A172 (cell line): ENCODE results near the gene TM7SF2. TPM values are rescaled to one million over a fixed set of nuclear protein-coding genes. Genes with fewer than 3 reads are reported as not detected.

ENCODE experiments used
- DNase-seq: peaks from one replicate; pipeline ENCODE4 v3.0.0-alpha.2; 2015; ENCODE audit warnings: low spot score
- total RNA-seq: library from RNA; depleted of rRNA; stranded (reverse); fragments of >200 nt; shearing (Covaris generic); gene quantifications from 2 replicates; pipeline ENCODE4 v1.2.3, GENCODE V29; 2014; rRNA removed

The TM7SF2 gene
- 1.9 and 8.5 TPM in 2 replicates for total RNA-seq

GRCh38 chr11:65111744-65112545, at the start of gene TM7SF2:
Gene TM7SF2 (plus strand): TSS chr11:65111872. CDS start chr11:65112016, 144 bp downstream.
- no peak for DNase-seq

GRCh38 chr11:65063532-65063931, 48.1 kb upstream of the TM7SF2 start:
- DNase-seq: no peak

- no peak for DNase-seq
Observed at GRCh38 chr11:65064847-65065240, 46.8 kb upstream of the TM7SF2 start.

- no peak for DNase-seq
Observed at GRCh38 chr11:65065851-65066250, 45.8 kb upstream of the TM7SF2 start.

- DNase-seq: no peak
Observed at GRCh38 chr11:65066315-65066714, 45.4 kb upstream of the TM7SF2 start.

GRCh38 chr11:65066805-65067291, 44.8 kb upstream of the TM7SF2 start:
- no peak for DNase-seq

- no peak for DNase-seq
Observed at GRCh38 chr11:65067446-65067845, 44.2 kb upstream of the TM7SF2 start.

- DNase-seq: no peak
Observed at GRCh38 chr11:65069217-65069616, 42.5 kb upstream of the TM7SF2 start.

- DNase-seq: no peak
Observed at GRCh38 chr11:65071907-65072630, 39.6 kb upstream of the TM7SF2 start.

GRCh38 chr11:65072631-65072966, 39.1 kb upstream of the TM7SF2 start:
- DNase-seq: no peak

GRCh38 chr11:65077451-65077850, 34.2 kb upstream of the TM7SF2 start:
- no peak for DNase-seq

- DNase-seq: peak; percentile 29
Observed at GRCh38 chr11:65078151-65078550, 33.5 kb upstream of the TM7SF2 start.

GRCh38 chr11:65078786-65079342, 32.8 kb upstream of the TM7SF2 start:
- no peak for DNase-seq

- no peak for DNase-seq
Observed at GRCh38 chr11:65083134-65083833, 28.4 kb upstream of the TM7SF2 start.

- peak; percentile 91 for DNase-seq
Observed at GRCh38 chr11:65083834-65084597, 27.7 kb upstream of the TM7SF2 start, which contains the start of the genes CDCA5 and ZFPL1. Gene CDCA5 (minus strand): TSS chr11:65084040. CDS start chr11:65083978, 62 bp downstream. Gene ZFPL1 (plus strand): TSS chr11:65084222. CDS start chr11:65084699, 477 bp downstream.

- no peak for DNase-seq
Observed at GRCh38 chr11:65084598-65085375, 26.9 kb upstream of the TM7SF2 start.

- DNase-seq: no peak
Observed at GRCh38 chr11:65085446-65085845, 26.2 kb upstream of the TM7SF2 start.

GRCh38 chr11:65086809-65087208, 24.9 kb upstream of the TM7SF2 start:
- DNase-seq: no peak

GRCh38 chr11:65087216-65087615, 24.5 kb upstream of the TM7SF2 start:
- DNase-seq: no peak

- no peak for DNase-seq
Observed at GRCh38 chr11:65087827-65088226, 23.8 kb upstream of the TM7SF2 start.
